AG04450 (cell line): ENCODE data around the gene SLC12A9. TPM values are rescaled to one million over a fixed set of nuclear protein-coding genes. Genes with fewer than 3 reads are reported as not detected.
A peak's percentile ranks its signal among the peaks of the same experiment; 100 is the strongest.

Source experiments
- CTCF ChIA-PET: fragments of 300-600, 350-600 bp; formaldehyde crosslinking; extraction: SDS; loops from one replicate; lab custom pipeline; 2022; ENCODE audit warnings: antibody characterized with exemption, inconsistent platforms; lab: Charles Lee
- POLR2A ChIA-PET: fragments of 350-600 bp; formaldehyde crosslinking; extraction: SDS; loops from one replicate; lab custom pipeline; 2021; ENCODE audit warnings: antibody characterized with exemption, inconsistent platforms; lab: Yijun Ruan, JAX
- DNase-seq: peaks from one replicate; pipeline ENCODE4 v3.0.0-alpha.2; 2011; ENCODE audit warnings: low read depth, low spot score
- H3K27ac ChIP-seq: one replicate; pipeline ENCODE4 v1.5.1; 2012; ENCODE audit warnings: low read depth, low read length, control low read depth
- H3K27me3 ChIP-seq: one replicate; pipeline ENCODE4 v1.6.0; 2012; ENCODE audit warnings: low read length; ENCODE audit not compliant: control insufficient read depth, insufficient read depth
- H3K4me3 ChIP-seq: 2 replicates; pipeline ENCODE4 v1.5.1; 2011; ENCODE audit warnings: mild to moderate bottlenecking, low read depth, low read length, control low read depth
- H3K9me3 ChIP-seq: 2 replicates; pipeline ENCODE4 v1.5.1; 2012; ENCODE audit warnings: low read length; ENCODE audit not compliant: control insufficient read depth, insufficient read depth
- CTCF ChIP-seq: IDR thresholded peaks from 2 replicates; pipeline ENCODE4 v1.5.1; 2011; ENCODE audit warnings: low read depth, low read length, control low read depth, inconsistent platforms
- polyA plus RNA-seq: library from polyadenylated mRNA; depleted of rRNA; stranded (reverse); fragments of >200 nt; gene quantifications from 2 replicates; pipeline ENCODE4 v1.2.3, GENCODE V29; 2011

The SLC12A9 gene
- polyA plus RNA-seq, 1 experiment, result 10.8 TPM

GRCh38 chr7:100832281-100832633 lies 20.3 kb upstream of the SLC12A9 start:
- no peak overlapping the region for H3K27ac ChIP-seq
- ChIA-PET POLR2A (no interaction called here), CTCF (interaction anchor here (0.7 to 2.4 kb wide), 3 partner anchors 23 to 127 kb away, joined by 3 to 8 read pairs (median 6); partner anchors contain the start of gene POP7)
- H3K27me3 ChIP-seq, result no peaks in the 10 kb centered on the region
- no peaks in the 10 kb centered on the region; the same call in 1 of the 2 replicates for H3K9me3 ChIP-seq
- no peak overlapping the region for H3K4me3 ChIP-seq
- TF ChIP-seq CTCF, result no peak
- no peak for DNase-seq

- DNase-seq, result no peak
- Histone ChIP-seq H3K4me3 (no peak overlapping the region), H3K27ac (no peak overlapping the region), H3K27me3 (no peaks in the 10 kb centered on the region), H3K9me3 (no peaks in the 10 kb centered on the region; the same call in 1 of the 2 replicates)
- ChIA-PET CTCF (interaction anchor here (1.8 kb wide), 1 partner anchor 9 kb away, joined by 4 read pairs; the partner anchor contains the start of gene EPHB4), POLR2A (no interaction called here)
- no peak for TF ChIP-seq CTCF
Observed at GRCh38 chr7:100835903-100836811, 16.4 kb upstream of the SLC12A9 start.

- Histone ChIP-seq H3K9me3 (no peaks in the 10 kb centered on the region; the same call in 1 of the 2 replicates), H3K27me3 (no peaks in the 10 kb centered on the region), H3K27ac (peak overlapping the region; percentile 61), H3K4me3 (no peak overlapping the region; the same call in 1 of the 2 replicates)
- POLR2A ChIA-PET, result no interaction called here
- CTCF ChIA-PET, result interaction anchor here (1.8 kb wide), 1 partner anchor 9 kb away, joined by 4 read pairs; the partner anchor contains the start of gene EPHB4
- TF ChIP-seq CTCF, result no peak
- DNase-seq, result no peak
Observed at GRCh38 chr7:100836812-100837098, 15.8 kb upstream of the SLC12A9 start.

- Histone ChIP-seq H3K9me3 (no peaks in the 10 kb centered on the region; the same call in 1 of the 2 replicates), H3K4me3 (peak overlapping the region; percentile 52), H3K27ac (peak overlapping the region; percentile 61), H3K27me3 (no peaks in the 10 kb centered on the region)
- no peak for TF ChIP-seq CTCF
- ChIA-PET POLR2A (interaction anchor here (0.6 to 1.2 kb wide), 3 partner anchors 10 to 132 kb away, joined by 3 to 9 read pairs (median 3); partner anchors contain the start of genes EPHB4 and SLC12A9), CTCF (interaction anchor here (0.6 to 1.8 kb wide), 6 partner anchors 10 to 458 kb away, joined by 3 to 10 read pairs (median 5); partner anchors contain the start of genes EPHB4, POP7 and SLC12A9)
- DNase-seq, result peak; percentile 77
Observed at GRCh38 chr7:100837099-100837836, 15.2 kb upstream of the SLC12A9 start.
